Measurements from ENCODE around the gene KCNJ1. TPM values are rescaled to one million over a fixed set of nuclear protein-coding genes. Genes with fewer than 3 reads are reported as not detected.

The KCNJ1 gene
- total RNA-seq, 4 donors from 2014 or later = not detected

DNA sequence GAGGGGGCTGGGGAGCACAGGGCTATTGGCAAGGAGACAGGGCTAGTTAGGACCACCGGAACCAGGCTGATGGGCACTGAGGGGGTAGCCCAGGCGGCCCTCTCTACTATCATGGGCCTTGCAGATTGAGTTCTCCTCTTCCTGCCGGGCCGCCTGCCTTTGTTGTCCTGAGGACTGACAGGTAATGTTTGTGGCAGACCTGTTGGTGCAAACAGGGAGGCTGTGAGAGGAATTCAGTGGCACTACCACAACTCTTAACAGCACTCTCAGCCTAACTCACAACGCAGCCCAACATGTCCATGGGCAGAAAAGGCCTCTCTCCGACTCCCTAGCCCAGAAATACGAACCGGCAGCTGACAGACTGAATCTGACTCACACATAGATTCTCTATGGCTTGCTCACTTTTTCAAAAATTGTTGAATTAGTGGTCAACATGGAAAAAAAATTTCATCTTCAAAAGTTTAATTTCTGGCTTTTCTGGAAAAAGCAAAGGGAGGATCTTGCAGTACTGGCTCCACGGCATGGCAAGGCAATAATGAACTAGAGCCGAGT is 35.5 kb upstream of the KCNJ1 start:
- H3K27ac ChIP-seq (replicated peaks in 1 of 4) = no peak overlapping the region
- H3K4me1 ChIP-seq = peaks cover 13 to 40% (median 25%) of the 10 kb centered on the region in 4 donors
- no peak for TF ChIP-seq POLR2AphosphoS5 (IDR thresholded peaks at IDR 0.05)
- no peak for TF ChIP-seq EP300 (IDR thresholded peaks at IDR 0.05)
- no peak for TF ChIP-seq POLR2A (IDR thresholded peaks at IDR 0.05; ENCODE audit: low read depth)
- TF ChIP-seq, protein P1, sequence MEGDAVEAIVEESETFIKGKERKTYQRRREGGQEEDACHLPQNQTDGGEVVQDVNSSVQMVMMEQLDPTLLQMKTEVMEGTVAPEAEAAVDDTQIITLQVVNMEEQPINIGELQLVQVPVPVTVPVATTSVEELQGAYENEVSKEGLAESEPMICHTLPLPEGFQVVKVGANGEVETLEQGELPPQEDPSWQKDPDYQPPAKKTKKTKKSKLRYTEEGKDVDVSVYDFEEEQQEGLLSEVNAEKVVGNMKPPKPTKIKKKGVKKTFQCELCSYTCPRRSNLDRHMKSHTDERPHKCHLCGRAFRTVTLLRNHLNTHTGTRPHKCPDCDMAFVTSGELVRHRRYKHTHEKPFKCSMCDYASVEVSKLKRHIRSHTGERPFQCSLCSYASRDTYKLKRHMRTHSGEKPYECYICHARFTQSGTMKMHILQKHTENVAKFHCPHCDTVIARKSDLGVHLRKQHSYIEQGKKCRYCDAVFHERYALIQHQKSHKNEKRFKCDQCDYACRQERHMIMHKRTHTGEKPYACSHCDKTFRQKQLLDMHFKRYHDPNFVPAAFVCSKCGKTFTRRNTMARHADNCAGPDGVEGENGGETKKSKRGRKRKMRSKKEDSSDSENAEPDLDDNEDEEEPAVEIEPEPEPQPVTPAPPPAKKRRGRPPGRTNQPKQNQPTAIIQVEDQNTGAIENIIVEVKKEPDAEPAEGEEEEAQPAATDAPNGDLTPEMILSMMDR (IDR thresholded peaks at IDR 0.05) = no peak
- no peaks in the 10 kb centered on the region for H3K9me3 ChIP-seq
- DNase-seq (ENCODE audit: extremely low spot score) = no peak
- peaks cover 0 to 4% (median 0%) of the 10 kb centered on the region in 4 donors for H3K27me3 ChIP-seq
- intact Hi-C loops (cut with DNase I) = no loop called here
- no peak overlapping the region for H3K4me3 ChIP-seq
- H3K36me3 ChIP-seq = no peaks in the 10 kb centered on the region
- WGBS = 86% methylated on average over 8 of the region's 10 CpGs

DNA sequence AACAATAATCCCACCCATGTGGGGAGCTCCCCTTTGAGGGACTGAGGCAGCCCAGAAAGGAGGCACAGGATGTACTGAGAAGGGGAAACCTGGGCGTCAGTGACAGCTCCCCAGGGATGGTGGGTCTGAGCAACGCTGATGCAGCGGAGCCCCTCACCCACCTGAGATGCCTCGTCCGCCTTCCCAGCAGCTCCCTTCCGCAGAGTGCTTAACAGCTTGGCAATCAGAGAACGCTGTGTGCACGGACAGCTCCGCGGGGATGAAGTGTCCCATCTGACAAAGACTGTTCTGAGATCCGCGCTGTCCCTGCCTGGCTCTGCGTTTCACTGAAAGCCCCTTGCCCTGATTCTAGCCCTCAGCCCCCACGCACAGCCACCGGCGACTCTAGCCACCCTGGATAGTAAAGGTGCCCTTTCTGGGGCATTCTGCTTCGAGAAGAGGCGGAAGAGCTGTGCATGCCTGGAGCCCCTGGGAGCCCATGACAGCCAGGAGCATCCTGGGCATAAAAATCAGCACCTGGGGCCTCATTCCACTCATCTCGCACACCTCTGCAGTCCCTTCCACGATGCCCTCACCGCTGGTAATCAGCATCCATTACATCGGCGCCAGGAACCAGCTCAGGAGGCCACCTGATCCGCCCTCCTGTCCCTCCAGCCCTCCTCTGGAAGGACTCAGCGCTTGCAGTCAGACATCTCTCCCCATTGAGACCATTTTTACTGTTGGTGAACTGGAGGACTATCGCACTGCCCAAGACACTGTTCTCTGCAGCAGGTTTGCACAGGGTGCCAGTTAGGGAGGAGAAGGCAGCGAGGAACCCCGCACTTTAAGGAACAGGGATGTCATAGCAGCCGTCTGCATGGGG is 34.8 kb upstream of the KCNJ1 start:
- DNase-seq (ENCODE audit: extremely low spot score) = no peak
- no peaks in the 10 kb centered on the region for H3K9me3 ChIP-seq
- H3K27me3 ChIP-seq = peaks cover 0 to 4% (median 0%) of the 10 kb centered on the region in 4 donors
- H3K36me3 ChIP-seq = no peaks in the 10 kb centered on the region
- H3K4me3 ChIP-seq = no peak overlapping the region
- intact Hi-C loops (cut with DNase I) = no loop called here
- peaks cover 13 to 33% (median 25%) of the 10 kb centered on the region in 4 donors for H3K4me1 ChIP-seq
- 64% methylated on average over 28 of the region's 29 CpGs for WGBS
- TF ChIP-seq POLR2AphosphoS5 (IDR thresholded peaks at IDR 0.05) (no peak), POLR2A (IDR thresholded peaks at IDR 0.05; ENCODE audit: low read depth) (no peak), EP300 (IDR thresholded peaks at IDR 0.05) (no peak)
- TF ChIP-seq, protein P1 (IDR thresholded peaks at IDR 0.05) = no peak
- H3K27ac ChIP-seq (replicated peaks in 1 of 4) = no peak overlapping the region

DNA sequence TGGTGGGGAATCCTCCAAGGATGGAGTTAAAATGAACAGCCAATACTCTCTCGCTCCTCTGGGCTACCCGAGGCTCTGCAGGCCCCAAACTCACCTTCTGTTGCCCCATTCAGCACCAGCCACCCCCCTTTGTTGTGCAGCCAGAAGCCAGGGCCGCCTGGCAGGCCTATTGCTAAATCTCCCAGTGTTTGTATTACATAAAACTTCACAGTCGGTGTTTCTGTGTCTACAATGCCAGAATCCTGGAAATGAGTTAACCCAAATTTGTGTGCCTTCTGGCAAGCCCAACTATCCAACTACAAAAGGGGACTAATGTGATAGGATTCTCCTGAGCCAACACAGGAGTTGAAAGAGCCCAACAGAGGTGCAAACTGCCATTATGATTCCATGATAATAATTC is 33.4 kb upstream of the KCNJ1 start:
- no peak for DNase-seq (ENCODE audit: extremely low spot score)
- H3K27ac ChIP-seq (replicated peaks in 1 of 4) = no peak overlapping the region
- WGBS = 33% methylated on average over 4 of the region's 4 CpGs

DNA sequence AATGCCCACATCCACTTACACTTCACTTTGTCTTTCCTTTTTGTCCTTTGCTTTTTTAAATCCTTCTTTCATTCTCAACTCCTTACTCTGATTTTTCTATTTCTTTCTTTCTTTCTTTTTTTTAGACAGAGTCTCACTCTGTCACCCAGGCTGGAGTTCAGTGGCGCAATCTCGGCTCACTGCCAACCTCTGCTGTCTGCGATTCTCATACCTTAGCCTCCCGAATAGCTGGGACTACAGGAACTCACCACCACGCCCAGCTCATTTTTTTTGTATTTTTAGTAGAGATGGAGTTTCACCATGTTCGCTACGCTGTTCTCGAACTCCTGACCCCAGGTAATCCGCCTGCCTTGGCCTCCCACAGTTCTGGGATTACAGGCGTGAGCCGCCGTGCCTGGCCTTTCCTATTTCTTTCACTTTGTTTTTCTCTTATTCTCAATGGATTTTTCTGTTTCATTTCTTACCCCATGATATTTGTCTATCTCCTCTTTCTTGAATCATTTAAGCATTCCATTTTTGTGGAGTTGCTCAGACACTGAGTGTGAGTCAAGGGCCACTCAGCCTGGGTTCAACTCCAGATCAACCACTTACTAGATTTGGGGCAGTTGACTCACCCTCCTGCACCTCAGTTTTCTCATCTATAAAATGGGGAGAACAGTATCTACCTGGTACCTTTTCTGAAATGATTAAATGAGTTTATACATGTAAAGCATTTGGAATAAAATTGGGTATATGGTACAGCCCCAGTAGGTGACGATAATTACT is 31.7 kb upstream of the KCNJ1 start:
- Histone ChIP-seq H3K4me1 (peaks cover 0 to 12% (median 9%) of the 10 kb centered on the region in 4 donors), H3K9me3 (no peaks in the 10 kb centered on the region), H3K27me3 (no peaks in the 10 kb centered on the region), H3K36me3 (no peaks in the 10 kb centered on the region), H3K4me3 (no peak overlapping the region), H3K27ac (replicated peaks in 1 of 4) (no peak overlapping the region)
- TF ChIP-seq EP300 (IDR thresholded peaks at IDR 0.05) (no peak), POLR2AphosphoS5 (IDR thresholded peaks at IDR 0.05) (no peak), POLR2A (IDR thresholded peaks at IDR 0.05; ENCODE audit: low read depth) (no peak)
- TF ChIP-seq, protein P1 (IDR thresholded peaks at IDR 0.05) = no peak
- WGBS = 95% methylated on average over 13 of the region's 13 CpGs
- no peak for DNase-seq (ENCODE audit: extremely low spot score)
- intact Hi-C loops (cut with DNase I) = no loop called here

More for the DNA sequence above, 33.4 kb upstream of the KCNJ1 start:
- H3K9me3 ChIP-seq = no peaks in the 10 kb centered on the region
- H3K4me3 ChIP-seq = no peak overlapping the region
- H3K36me3 ChIP-seq = no peaks in the 10 kb centered on the region
- intact Hi-C loops (cut with DNase I) = no loop called here
- peaks cover 14 to 21% (median 17%) of the 10 kb centered on the region in 4 donors for H3K4me1 ChIP-seq
- TF ChIP-seq, protein P1 (IDR thresholded peaks at IDR 0.05) = no peak
- no peak for TF ChIP-seq POLR2A (IDR thresholded peaks at IDR 0.05; ENCODE audit: low read depth)
- no peak for TF ChIP-seq POLR2AphosphoS5 (IDR thresholded peaks at IDR 0.05)
- TF ChIP-seq EP300 (IDR thresholded peaks at IDR 0.05) = no peak
- no peaks in the 10 kb centered on the region for H3K27me3 ChIP-seq
